ENCODE data around the gene ROPN1B.

DNA sequence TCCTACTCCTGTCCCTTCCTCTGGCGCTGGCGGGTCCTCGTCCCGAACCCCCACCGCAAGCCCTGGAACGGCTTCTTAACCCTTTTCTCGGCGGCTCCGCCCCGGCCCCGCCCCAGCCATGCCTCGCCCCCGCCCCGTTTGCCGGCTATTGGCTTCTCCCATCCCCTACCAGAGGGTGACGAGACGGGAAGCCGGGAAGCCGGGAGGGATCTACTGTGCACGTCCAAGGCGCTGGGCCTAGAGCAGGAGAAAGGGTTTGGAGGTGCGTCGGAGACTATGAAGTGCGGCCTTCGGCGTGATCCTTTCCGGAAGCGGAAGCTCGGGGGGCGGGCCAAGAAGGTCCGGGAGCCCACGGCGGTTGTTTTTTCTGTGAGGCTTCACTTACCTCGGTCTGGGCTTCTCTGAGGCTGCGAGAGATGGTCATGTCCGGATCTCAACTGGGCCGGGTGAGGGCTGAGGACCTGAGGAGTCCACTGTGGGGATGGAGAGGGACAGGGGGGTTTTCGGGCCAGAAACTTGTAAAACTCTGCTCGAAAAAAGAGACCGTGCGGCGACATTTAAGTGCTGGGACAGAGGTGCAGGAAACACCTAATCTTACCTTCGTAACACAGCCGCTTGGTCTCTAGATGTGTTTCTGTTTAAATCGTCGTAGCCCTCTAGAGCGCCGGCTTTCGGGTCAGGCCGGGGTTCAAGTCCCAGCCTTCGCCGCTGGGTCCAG is 21.4 kb downstream of the ROPN1B start:
- no peak for TF ChIP-seq GATA2 (IDR thresholded peaks at IDR 0.05; ENCODE audit: low read depth, low read length)
- no peak for TF ChIP-seq GATA3 (IDR thresholded peaks at IDR 0.05; ENCODE audit: low read depth, low read length)

All from SH-SY5Y (cell line).